HUES6 (cell line): Measurements from ENCODE around the gene EDN3.
"Not testable (repeated sequence)": the region's sequence is repeated elsewhere in the genome, so short reads cannot be mapped to it uniquely, and the experiment has no call there.

ENCODE experiments used
- H3K27ac ChIP-seq: 2 replicates; pipeline ENCODE4 v1.7.0; 2013; ENCODE audit warnings: low read depth, mild to moderate bottlenecking, low read length, inconsistent platforms
- H3K27me3 ChIP-seq: 2 replicates; pipeline ENCODE4 v1.6.1; 2013; ENCODE audit warnings: low read length; ENCODE audit not compliant: control insufficient read depth, insufficient read depth
- H3K36me3 ChIP-seq: 2 replicates; pipeline ENCODE4 v1.6.1; 2013; ENCODE audit warnings: low read length; ENCODE audit not compliant: control insufficient read depth, insufficient read depth
- H3K4me1 ChIP-seq: 2 replicates; pipeline ENCODE4 v1.6.1; 2013; ENCODE audit warnings: low read length; ENCODE audit not compliant: control insufficient read depth, insufficient read depth
- H3K4me3 ChIP-seq: 2 replicates; pipeline ENCODE4 v1.5.1; 2013; ENCODE audit warnings: low read depth, low read length
- H3K9ac ChIP-seq: one replicate; pipeline ENCODE4 v1.6.1; 2013; ENCODE audit warnings: mild to moderate bottlenecking, low read length
- H3K9me3 ChIP-seq: 2 replicates; pipeline ENCODE4 v1.6.1; 2013; ENCODE audit warnings: low read depth, low read length; ENCODE audit not compliant: control insufficient read depth, insufficient read depth

Gene EDN3

GRCh38 chr20:59335377-59335776, 35.0 kb downstream of the EDN3 start:
- H3K27me3 ChIP-seq: peaks cover 13% of the 10 kb centered on the region; the same call in 1 of the 2 replicates
- H3K27ac ChIP-seq: no peak overlapping the region
- no peaks in the 10 kb centered on the region for H3K4me1 ChIP-seq
- H3K9me3 ChIP-seq: no peaks in the 10 kb centered on the region
- H3K36me3 ChIP-seq: no peaks in the 10 kb centered on the region
- H3K9ac ChIP-seq: no peak overlapping the region
- no peak overlapping the region for H3K4me3 ChIP-seq

- no peak overlapping the region for H3K27ac ChIP-seq
- no peak overlapping the region for H3K9ac ChIP-seq
- no peaks in the 10 kb centered on the region for H3K36me3 ChIP-seq
- H3K9me3 ChIP-seq: no peaks in the 10 kb centered on the region
- H3K4me3 ChIP-seq: no peak overlapping the region
- peaks cover 10% of the 10 kb centered on the region; the same call in 1 of the 2 replicates for H3K27me3 ChIP-seq
- no peaks in the 10 kb centered on the region for H3K4me1 ChIP-seq
Measured at GRCh38 chr20:59336540-59336939, 36.1 kb downstream of the EDN3 start.

- H3K27me3 ChIP-seq: peaks cover 21% of the 10 kb centered on the region; the same call in 1 of the 2 replicates
- not testable (repeated sequence) for H3K9ac ChIP-seq, H3K4me3 ChIP-seq, H3K27ac ChIP-seq, H3K4me1 ChIP-seq, H3K9me3 ChIP-seq, H3K36me3 ChIP-seq
Measured at GRCh38 chr20:59338444-59338843, 38.0 kb downstream of the EDN3 start.

DNA sequence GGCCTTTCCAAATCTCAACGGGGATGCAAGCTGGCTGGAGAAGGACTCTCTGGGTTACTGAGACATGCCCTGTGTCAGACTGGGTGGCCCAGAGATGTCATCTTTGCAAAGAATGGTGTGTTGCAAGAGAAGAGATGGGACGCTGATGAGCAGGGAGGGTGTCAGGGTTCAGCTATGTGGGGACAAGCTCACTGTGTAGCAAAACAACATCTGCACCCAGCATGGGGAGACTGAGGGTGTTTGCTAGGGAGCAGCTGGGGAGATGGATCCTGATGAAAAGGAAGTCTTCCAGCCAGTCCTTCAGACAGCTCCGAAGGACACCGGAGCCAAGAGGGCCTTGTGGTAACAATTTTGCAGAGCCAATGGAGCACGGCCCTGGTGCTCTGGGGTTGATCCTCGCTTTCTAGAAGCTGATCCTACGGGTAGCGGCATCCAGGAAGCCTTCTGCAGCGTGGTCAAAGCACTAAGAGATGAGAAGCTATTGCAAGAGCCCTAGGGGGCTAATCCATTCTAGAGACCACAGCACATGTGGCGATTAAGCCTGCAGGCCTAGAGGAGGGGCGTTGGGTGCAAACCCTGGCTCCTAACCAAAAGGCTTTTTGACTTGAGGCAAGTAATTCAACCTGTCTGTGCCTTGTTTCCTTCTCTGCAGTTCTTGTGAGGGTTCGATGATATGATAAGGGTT, 39.9 kb downstream of the EDN3 start:
- no peak overlapping the region for H3K4me3 ChIP-seq
- no peak overlapping the region for H3K27ac ChIP-seq
- H3K27me3 ChIP-seq: peaks cover 26% of the 10 kb centered on the region; the same call in 1 of the 2 replicates
- no peak overlapping the region for H3K9ac ChIP-seq
- peaks cover 5% of the 10 kb centered on the region; the same call in 1 of the 2 replicates for H3K9me3 ChIP-seq
- no peaks in the 10 kb centered on the region for H3K36me3 ChIP-seq
- no peaks in the 10 kb centered on the region for H3K4me1 ChIP-seq

DNA sequence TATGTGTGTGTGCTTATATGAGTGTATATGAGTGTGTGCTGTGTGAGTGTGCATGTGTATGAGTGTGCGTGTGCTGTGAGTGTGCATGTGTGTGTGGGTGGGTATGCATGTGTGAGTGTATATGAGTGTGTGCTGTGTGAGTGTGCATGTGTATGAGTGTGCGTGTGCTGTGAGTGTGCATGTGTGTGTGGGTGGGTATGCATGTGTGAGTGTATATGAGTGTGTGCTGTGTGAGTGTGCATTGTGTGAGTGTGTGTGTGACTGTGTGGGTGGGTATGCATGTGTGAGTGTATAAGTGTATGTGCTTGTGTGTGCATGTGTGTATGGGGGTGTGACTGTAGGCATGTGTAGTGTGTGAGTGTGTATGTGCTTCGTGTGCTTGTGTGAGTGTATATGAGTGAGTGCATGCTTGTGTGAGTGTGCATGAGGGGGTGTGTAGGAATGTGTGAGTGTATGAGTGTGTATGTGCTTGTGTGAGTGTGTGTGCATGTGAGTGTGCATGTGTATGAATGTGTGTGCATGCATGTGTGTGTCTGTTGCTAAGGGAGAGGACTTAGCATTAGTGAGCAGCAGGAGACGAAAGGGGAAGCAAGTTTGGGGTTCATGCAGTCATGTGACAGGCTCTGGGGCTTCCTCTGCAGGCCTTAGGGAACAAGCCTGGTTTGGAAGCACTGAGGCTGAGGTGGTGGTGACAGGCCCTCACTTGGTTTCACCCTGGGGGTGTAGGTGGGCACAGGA, 41.0 kb downstream of the EDN3 start:
- H3K36me3 ChIP-seq, H3K9ac ChIP-seq, H3K4me3 ChIP-seq, H3K9me3 ChIP-seq, H3K4me1 ChIP-seq, H3K27ac ChIP-seq: not testable (repeated sequence)
- peaks cover 32% of the 10 kb centered on the region; the same call in 1 of the 2 replicates for H3K27me3 ChIP-seq

GRCh38 chr20:59342023-59342957, 41.9 kb downstream of the EDN3 start:
- Histone ChIP-seq H3K9ac (no peak overlapping the region), H3K36me3 (no peaks in the 10 kb centered on the region), H3K27ac (no peak overlapping the region), H3K9me3 (peaks cover 5% of the 10 kb centered on the region; the same call in 1 of the 2 replicates), H3K27me3 (peaks cover 36% of the 10 kb centered on the region), H3K4me1 (no peaks in the 10 kb centered on the region), H3K4me3 (no peak overlapping the region)

DNA sequence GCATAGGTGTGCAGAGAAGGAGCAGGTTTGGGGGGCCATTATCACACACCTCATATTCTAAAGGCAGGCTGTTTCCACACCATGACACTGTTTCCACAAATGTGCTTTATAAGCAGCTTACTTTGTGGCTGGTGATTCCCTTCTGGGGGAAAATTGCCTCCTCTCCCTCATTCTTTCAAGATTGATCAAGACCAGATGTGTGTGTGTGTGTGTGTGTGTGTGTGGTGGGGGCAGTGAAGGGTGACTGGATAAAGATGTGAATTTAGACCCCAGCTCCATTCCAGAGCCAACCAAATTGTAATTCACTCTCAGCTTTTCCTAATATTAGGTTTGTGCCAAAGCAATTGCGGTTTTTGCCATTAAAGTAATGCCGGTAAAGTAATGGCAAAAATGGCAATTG, 45.6 kb downstream of the EDN3 start:
- H3K9ac ChIP-seq: no peak overlapping the region
- H3K4me3 ChIP-seq: no peak overlapping the region
- no peaks in the 10 kb centered on the region for H3K4me1 ChIP-seq
- H3K27me3 ChIP-seq: peaks cover 47% of the 10 kb centered on the region
- H3K36me3 ChIP-seq: no peaks in the 10 kb centered on the region
- peaks cover 5% of the 10 kb centered on the region; the same call in 1 of the 2 replicates for H3K9me3 ChIP-seq
- no peak overlapping the region for H3K27ac ChIP-seq

DNA sequence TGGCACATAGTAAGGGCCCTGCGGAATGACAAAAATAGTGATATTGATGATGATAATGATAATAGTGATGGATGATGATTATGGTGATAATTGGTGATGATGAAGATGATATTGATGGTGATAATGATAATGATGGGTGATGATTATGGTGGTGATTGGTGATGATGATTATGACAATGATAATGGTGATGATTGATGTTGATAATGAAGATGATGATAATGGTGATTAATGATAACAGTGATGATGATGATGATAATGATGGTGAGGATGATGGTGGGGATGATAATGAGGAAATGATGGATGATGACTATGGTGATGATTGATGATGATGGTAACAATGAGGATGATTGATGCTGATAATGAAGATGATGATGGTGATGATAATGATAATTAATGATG, 48.9 kb downstream of the EDN3 start:
- H3K4me3 ChIP-seq: no peak overlapping the region
- H3K27ac ChIP-seq: no peak overlapping the region
- no peaks in the 10 kb centered on the region for H3K9me3 ChIP-seq
- peaks cover 37% of the 10 kb centered on the region for H3K27me3 ChIP-seq
- no peaks in the 10 kb centered on the region for H3K4me1 ChIP-seq
- no peak overlapping the region for H3K9ac ChIP-seq
- no peaks in the 10 kb centered on the region for H3K36me3 ChIP-seq

- Histone ChIP-seq H3K9me3 (no peaks in the 10 kb centered on the region), H3K4me3 (no peak overlapping the region), H3K4me1 (no peaks in the 10 kb centered on the region), H3K27ac (no peak overlapping the region), H3K9ac (no peak overlapping the region), H3K36me3 (no peaks in the 10 kb centered on the region), H3K27me3 (peaks cover 26% of the 10 kb centered on the region)
Measured at GRCh38 chr20:59350330-59351156, 50.1 kb downstream of the EDN3 start.
